Cardiac fibroblast (primary cell): ENCODE results near the gene MSN.
A peak's percentile ranks its signal among the peaks of the same experiment; 100 is the strongest.

Source experiments
- DNase-seq, 2 donors: peaks; one replicate each; pipeline versions ENCODE4 v3.0.0 to v3.0.0-alpha.2; 2010; ENCODE audit warnings: low read depth in 2 of 2
- H3K4me3 ChIP-seq, 2 donors: replicated peaks in 1 of 2; 1 replicate in 1 of 2; 2 replicates in 1 of 2; pipeline ENCODE4 v1.5.1; 2011; ENCODE audit warnings: low read depth in 2 of 2, low read length in 2 of 2, mild to moderate bottlenecking in 2 of 2, moderate library complexity in 1 of 2
- TF ChIP-seq, protein P1 (sequence below): IDR thresholded peaks from one replicate; pipeline ENCODE4 v1.5.1; 2011; ENCODE audit warnings: low read depth, mild to moderate bottlenecking, low read length, inconsistent platforms

MSN gene

DNA sequence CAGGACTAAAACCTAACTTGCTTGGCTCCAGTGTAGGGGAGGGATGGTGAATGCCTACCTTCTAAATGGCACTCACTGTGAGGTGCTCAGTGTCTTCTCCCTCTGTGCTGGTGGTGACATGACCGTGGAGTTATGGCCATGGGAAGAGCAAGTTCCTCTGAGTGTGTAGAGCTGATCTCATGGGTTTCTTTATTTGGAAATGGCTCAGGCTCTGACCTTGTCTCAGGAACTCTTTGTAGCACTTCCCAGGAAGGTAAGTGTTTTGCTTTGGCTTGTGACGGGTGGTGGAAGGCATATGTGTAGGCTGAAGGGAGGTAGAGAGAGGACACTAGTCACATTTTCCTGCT is 6.4 kb downstream of the MSN start:
- H3K4me3 ChIP-seq, result peak overlapping the region in 1 of 2 donors; percentile 21
- TF ChIP-seq, protein P1, sequence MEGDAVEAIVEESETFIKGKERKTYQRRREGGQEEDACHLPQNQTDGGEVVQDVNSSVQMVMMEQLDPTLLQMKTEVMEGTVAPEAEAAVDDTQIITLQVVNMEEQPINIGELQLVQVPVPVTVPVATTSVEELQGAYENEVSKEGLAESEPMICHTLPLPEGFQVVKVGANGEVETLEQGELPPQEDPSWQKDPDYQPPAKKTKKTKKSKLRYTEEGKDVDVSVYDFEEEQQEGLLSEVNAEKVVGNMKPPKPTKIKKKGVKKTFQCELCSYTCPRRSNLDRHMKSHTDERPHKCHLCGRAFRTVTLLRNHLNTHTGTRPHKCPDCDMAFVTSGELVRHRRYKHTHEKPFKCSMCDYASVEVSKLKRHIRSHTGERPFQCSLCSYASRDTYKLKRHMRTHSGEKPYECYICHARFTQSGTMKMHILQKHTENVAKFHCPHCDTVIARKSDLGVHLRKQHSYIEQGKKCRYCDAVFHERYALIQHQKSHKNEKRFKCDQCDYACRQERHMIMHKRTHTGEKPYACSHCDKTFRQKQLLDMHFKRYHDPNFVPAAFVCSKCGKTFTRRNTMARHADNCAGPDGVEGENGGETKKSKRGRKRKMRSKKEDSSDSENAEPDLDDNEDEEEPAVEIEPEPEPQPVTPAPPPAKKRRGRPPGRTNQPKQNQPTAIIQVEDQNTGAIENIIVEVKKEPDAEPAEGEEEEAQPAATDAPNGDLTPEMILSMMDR, result no peak

GRCh38 chrX:65674204-65674893 is 6.9 kb downstream of the MSN start:
- H3K4me3 ChIP-seq, result peak overlapping the region in 1 of 2 donors; percentile 21

More for the DNA sequence above, 6.4 kb downstream of the MSN start:
- DNase-seq, result no peak

GRCh38 chrX:65677954-65678469 is 10.6 kb downstream of the MSN start:
- peak overlapping the region in 1 of 2 donors; percentile 18 for H3K4me3 ChIP-seq

More at GRCh38 chrX:65674204-65674893, 6.9 kb downstream of the MSN start:
- DNase-seq, result peak; percentile 36 to 45
- TF ChIP-seq, protein P1, result no peak

GRCh38 chrX:65679071-65679540 is 11.7 kb downstream of the MSN start:
- DNase-seq, result peak in 1 of 2 donors; percentile 86

More at GRCh38 chrX:65677954-65678469, 10.6 kb downstream of the MSN start:
- DNase-seq, result peak; percentile 93
- TF ChIP-seq, protein P1, result no peak

GRCh38 chrX:65681810-65682209 is 14.4 kb downstream of the MSN start:
- H3K4me3 ChIP-seq, result no peak overlapping the region
- DNase-seq, result no peak

More at GRCh38 chrX:65679071-65679540, 11.7 kb downstream of the MSN start:
- H3K4me3 ChIP-seq, result no peak overlapping the region
- TF ChIP-seq, protein P1, result no peak

DNA sequence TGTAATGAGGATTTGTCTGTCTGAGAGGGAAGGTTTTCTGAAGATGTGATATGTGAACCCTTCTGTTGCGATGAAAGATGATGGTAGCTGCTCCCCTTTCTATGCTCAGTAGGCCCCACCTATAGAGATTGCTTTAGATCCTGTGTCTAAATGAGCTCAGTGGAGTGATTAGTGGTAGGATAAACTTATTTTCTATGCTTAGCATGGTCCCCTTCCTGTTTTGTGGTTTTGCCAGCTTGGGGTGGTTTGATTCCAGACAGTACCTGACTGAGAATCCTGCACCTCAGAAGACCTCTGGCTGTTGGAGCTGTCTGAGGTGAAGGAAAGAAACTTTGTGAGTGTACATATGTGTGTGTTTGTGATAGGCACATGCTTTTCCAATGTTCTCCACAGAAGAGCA is 17.7 kb downstream of the MSN start:
- TF ChIP-seq, protein P1, result no peak
- DNase-seq, result no peak
- no peak overlapping the region for H3K4me3 ChIP-seq

More at GRCh38 chrX:65681810-65682209, 14.4 kb downstream of the MSN start:
- TF ChIP-seq, protein P1, result no peak
